Karpas-422 (cell line): Measurements from ENCODE around the gene CYP4F8. TPM values are rescaled to one million over a fixed set of nuclear protein-coding genes. Genes with fewer than 3 reads are reported as not detected.

Source experiments
- DNase-seq: peaks from one replicate; pipeline ENCODE4 v3.0.0-alpha.2; 2015
- H2AFZ ChIP-seq: fragments of 200-600 bp; sonication (generic); 2 replicates; pipeline ENCODE4 v1.6.1; 2014; ENCODE audit warnings: antibody characterized with exemption, low read length, mixed read lengths
- H3K27ac ChIP-seq: fragments of 200-600 bp; sonication (generic); 2 replicates; pipeline ENCODE4 v1.5.1; 2014; ENCODE audit warnings: mild to moderate bottlenecking, low read length, moderate library complexity
- H3K27me3 ChIP-seq: fragments of 200-600 bp; sonication (generic); 2 replicates; pipeline ENCODE4 v1.6.1; 2014; ENCODE audit warnings: low read length, mixed read lengths
- H3K36me3 ChIP-seq: fragments of 200-600 bp; sonication (generic); 2 replicates; pipeline ENCODE4 v1.6.1; 2014; ENCODE audit warnings: low read length, mixed read lengths; ENCODE audit not compliant: insufficient read depth
- H3K4me1 ChIP-seq: fragments of 200-600 bp; sonication (generic); 2 replicates; pipeline ENCODE4 v1.6.1; 2014; ENCODE audit warnings: mild to moderate bottlenecking, low read length, mixed read lengths
- H3K4me2 ChIP-seq: fragments of 200-600 bp; sonication (generic); 2 replicates; pipeline ENCODE4 v1.6.1; 2014; ENCODE audit warnings: low read length, low read depth, mild to moderate bottlenecking; ENCODE audit not compliant: poor library complexity, severe bottlenecking
- H3K4me3 ChIP-seq: fragments of 200-600 bp; sonication (generic); 2 replicates; pipeline ENCODE4 v1.5.1; 2014; ENCODE audit warnings: mild to moderate bottlenecking, antibody characterized with exemption, low read length, mixed read lengths
- H3K79me2 ChIP-seq: fragments of 200-600 bp; sonication (generic); 2 replicates; pipeline ENCODE4 v1.6.1; 2014; ENCODE audit warnings: mild to moderate bottlenecking, low read length, mixed read lengths
- H3K9ac ChIP-seq: fragments of 200-600 bp; sonication (generic); 2 replicates; pipeline ENCODE4 v1.6.0; 2014; ENCODE audit warnings: low read length
- H3K9me2 ChIP-seq: fragments of 200-600 bp; sonication (generic), shearing (Covaris generic); replicated peaks from 2 replicates; pipeline ENCODE4 v1.6.0; 2014; ENCODE audit warnings: mild to moderate bottlenecking, low read length, moderate library complexity; ENCODE audit not compliant: insufficient read depth
- H3K9me3 ChIP-seq: fragments of 300-700, 200-600 bp; sonication (generic); 2 replicates; pipeline ENCODE4 v1.6.1; 2014; ENCODE audit warnings: low read length, mixed read lengths
- H4K20me1 ChIP-seq: fragments of 200-600 bp; sonication (generic); 2 replicates; pipeline ENCODE4 v1.6.1; 2014; ENCODE audit warnings: mild to moderate bottlenecking, antibody characterized with exemption, low read length, low read depth; ENCODE audit not compliant: insufficient read depth
- total RNA-seq: library from RNA; depleted of rRNA; stranded (reverse); fragments of >200 nt; shearing (Covaris generic); gene quantifications from 2 replicates; pipeline ENCODE4 v1.2.3, GENCODE V29; 2014; ENCODE audit warnings: low replicate concordance

CYP4F8 gene
- total RNA-seq, 1 experiment from 2014 or later, result not detected

DNA sequence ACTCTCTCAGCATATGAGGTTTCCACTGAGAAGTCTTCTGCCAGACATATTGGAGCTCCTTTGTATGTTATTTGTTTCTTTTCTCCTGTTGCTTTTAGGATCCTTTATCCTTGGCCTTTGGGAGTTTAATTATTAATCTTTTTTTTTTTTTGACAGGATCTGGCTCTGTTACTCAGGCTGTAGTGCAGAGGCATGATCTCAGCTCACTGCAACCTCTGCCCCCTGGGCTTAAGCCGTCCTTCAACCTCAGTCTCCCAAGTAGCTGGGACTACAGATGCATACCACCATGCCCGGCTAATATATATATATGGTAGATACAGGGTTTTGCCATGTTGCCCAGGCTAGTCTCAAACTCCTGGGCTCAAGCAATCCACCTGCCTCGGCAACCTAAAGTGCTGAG is 19.1 kb downstream of the CYP4F8 start:
- Histone ChIP-seq H3K36me3 (no peaks in the 10 kb centered on the region), H3K9ac (no peak overlapping the region), H3K79me2 (no peaks in the 10 kb centered on the region), H3K27ac (no peak overlapping the region), H3K9me2 (no peaks in the 10 kb centered on the region), H3K4me3 (no peak overlapping the region), H3K4me2 (no peak overlapping the region), H3K9me3 (no peaks in the 10 kb centered on the region), H4K20me1 (no peaks in the 10 kb centered on the region), H2AFZ (no peak overlapping the region), H3K27me3 (no peaks in the 10 kb centered on the region), H3K4me1 (no peaks in the 10 kb centered on the region)
- DNase-seq, result no peak

GRCh38 chr19:15635016-15635805 is 20.2 kb downstream of the CYP4F8 start:
- Histone ChIP-seq H3K9me2 (no peaks in the 10 kb centered on the region), H3K4me3 (no peak overlapping the region), H3K27ac (no peak overlapping the region), H3K9me3 (no peaks in the 10 kb centered on the region), H3K27me3 (no peaks in the 10 kb centered on the region), H3K4me1 (no peaks in the 10 kb centered on the region), H2AFZ (no peak overlapping the region), H3K36me3 (no peaks in the 10 kb centered on the region), H4K20me1 (no peaks in the 10 kb centered on the region), H3K9ac (no peak overlapping the region), H3K79me2 (no peaks in the 10 kb centered on the region), H3K4me2 (no peak overlapping the region)
- DNase-seq, result no peak

DNA sequence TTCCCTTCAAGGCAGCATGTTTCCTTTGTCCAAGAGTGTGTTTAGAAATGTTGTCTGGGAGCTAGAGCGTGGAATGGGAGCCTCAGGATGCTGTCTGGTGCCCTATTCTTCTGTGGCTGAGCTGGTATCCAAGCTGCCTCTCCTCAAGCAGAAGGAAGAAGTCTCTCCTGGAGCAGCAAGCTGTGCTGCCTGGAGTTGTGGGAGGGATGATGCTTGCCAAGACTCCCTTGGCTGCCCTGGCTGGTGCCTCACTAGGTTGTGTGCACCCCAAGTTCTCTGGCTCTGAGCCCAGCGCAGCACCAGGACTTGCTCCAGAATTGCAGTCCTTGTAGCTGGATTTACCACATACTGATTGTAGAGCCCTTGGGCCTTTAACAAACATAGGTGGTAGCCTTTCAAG is 21.0 kb downstream of the CYP4F8 start:
- H3K9ac ChIP-seq, result no peak overlapping the region
- H3K4me2 ChIP-seq, result no peak overlapping the region
- H4K20me1 ChIP-seq, result no peaks in the 10 kb centered on the region
- no peaks in the 10 kb centered on the region for H3K79me2 ChIP-seq
- H2AFZ ChIP-seq, result no peak overlapping the region
- no peaks in the 10 kb centered on the region for H3K36me3 ChIP-seq
- no peaks in the 10 kb centered on the region for H3K9me2 ChIP-seq
- no peak for DNase-seq
- H3K4me3 ChIP-seq, result no peak overlapping the region
- no peaks in the 10 kb centered on the region for H3K27me3 ChIP-seq
- no peaks in the 10 kb centered on the region for H3K9me3 ChIP-seq
- no peaks in the 10 kb centered on the region for H3K4me1 ChIP-seq
- H3K27ac ChIP-seq, result no peak overlapping the region

DNA sequence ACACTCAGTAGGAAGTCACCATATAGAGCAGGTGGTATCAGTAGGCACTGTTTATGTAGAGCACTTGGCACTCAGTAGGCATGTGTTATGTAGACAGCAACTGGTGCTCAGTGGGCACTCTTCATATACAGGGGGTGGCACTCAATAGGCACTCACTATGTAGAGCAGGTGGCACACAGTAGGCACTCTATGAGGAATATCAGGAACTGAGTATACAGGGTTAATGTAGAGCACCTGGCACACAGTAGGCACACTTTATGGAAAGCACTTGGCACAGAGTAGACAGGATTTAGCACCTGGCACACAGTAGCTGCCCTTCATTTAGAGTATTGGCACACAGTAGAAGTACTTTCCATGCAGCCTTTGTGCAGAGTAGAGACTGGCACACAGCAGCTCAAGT is 24.6 kb downstream of the CYP4F8 start:
- Histone ChIP-seq H4K20me1 (no peaks in the 10 kb centered on the region), H3K9me3 (no peaks in the 10 kb centered on the region), H3K4me2 (no peak overlapping the region), H3K36me3 (no peaks in the 10 kb centered on the region), H3K4me1 (no peaks in the 10 kb centered on the region), H2AFZ (no peak overlapping the region), H3K9ac (no peak overlapping the region), H3K9me2 (no peaks in the 10 kb centered on the region), H3K27me3 (no peaks in the 10 kb centered on the region), H3K27ac (no peak overlapping the region), H3K4me3 (no peak overlapping the region), H3K79me2 (no peaks in the 10 kb centered on the region)
- DNase-seq, result no peak

- no peaks in the 10 kb centered on the region for H3K9me2 ChIP-seq
- no peaks in the 10 kb centered on the region for H3K4me1 ChIP-seq
- no peak within 1 kb of the TSS for H3K9ac ChIP-seq
- no peak within 1 kb of the TSS for H2AFZ ChIP-seq
- no peaks in the 10 kb centered on the region for H3K79me2 ChIP-seq
- H3K36me3 ChIP-seq, result no peaks in the 10 kb centered on the region
- no peak within 1 kb of the TSS for H3K27ac ChIP-seq
- no peaks in the 10 kb centered on the region for H4K20me1 ChIP-seq
- no peaks in the 10 kb centered on the region for H3K9me3 ChIP-seq
- no peak for DNase-seq
- no peaks in the 10 kb centered on the region for H3K27me3 ChIP-seq
- no peak within 1 kb of the TSS for H3K4me3 ChIP-seq
- H3K4me2 ChIP-seq, result no peak within 1 kb of the TSS
These were observed 25.4 kb downstream of the CYP4F8 start, which contains the start of gene CYP4F3 for GRCh38 chr19:15640294-15640903. Gene CYP4F3, plus strand, starts transcription at chr19:15640897. Its CDS starts 519 bp downstream, at chr19:15641416.

- no peaks in the 10 kb centered on the region for H4K20me1 ChIP-seq
- H3K79me2 ChIP-seq, result no peaks in the 10 kb centered on the region
- no peaks in the 10 kb centered on the region for H3K9me3 ChIP-seq
- no peak overlapping the region for H3K4me2 ChIP-seq
- no peak overlapping the region for H3K9ac ChIP-seq
- no peaks in the 10 kb centered on the region for H3K36me3 ChIP-seq
- no peaks in the 10 kb centered on the region for H3K9me2 ChIP-seq
- no peak overlapping the region for H3K27ac ChIP-seq
- no peaks in the 10 kb centered on the region for H3K4me1 ChIP-seq
- H2AFZ ChIP-seq, result no peak overlapping the region
- no peak for DNase-seq
- H3K27me3 ChIP-seq, result no peaks in the 10 kb centered on the region
- H3K4me3 ChIP-seq, result no peak overlapping the region
These were observed 26.0 kb downstream of the CYP4F8 start for GRCh38 chr19:15640904-15641597.

GRCh38 chr19:15641901-15642491 is 27.0 kb downstream of the CYP4F8 start:
- Histone ChIP-seq H3K4me3 (no peak overlapping the region), H3K4me1 (no peaks in the 10 kb centered on the region), H3K9me2 (no peaks in the 10 kb centered on the region), H3K4me2 (no peak overlapping the region), H3K27me3 (no peaks in the 10 kb centered on the region), H3K9ac (no peak overlapping the region), H2AFZ (no peak overlapping the region), H3K27ac (no peak overlapping the region), H4K20me1 (no peaks in the 10 kb centered on the region), H3K79me2 (no peaks in the 10 kb centered on the region), H3K36me3 (no peaks in the 10 kb centered on the region), H3K9me3 (no peaks in the 10 kb centered on the region)
- DNase-seq, result no peak

- H3K27me3 ChIP-seq, result no peaks in the 10 kb centered on the region
- H4K20me1 ChIP-seq, result no peaks in the 10 kb centered on the region
- H3K4me3 ChIP-seq, result no peak overlapping the region
- no peaks in the 10 kb centered on the region for H3K79me2 ChIP-seq
- no peak overlapping the region for H3K4me2 ChIP-seq
- no peaks in the 10 kb centered on the region for H3K9me3 ChIP-seq
- no peaks in the 10 kb centered on the region for H3K9me2 ChIP-seq
- no peak overlapping the region for H3K27ac ChIP-seq
- H3K9ac ChIP-seq, result no peak overlapping the region
- H3K4me1 ChIP-seq, result no peaks in the 10 kb centered on the region
- DNase-seq, result no peak
- H3K36me3 ChIP-seq, result no peaks in the 10 kb centered on the region
- H2AFZ ChIP-seq, result no peak overlapping the region
These were observed 27.8 kb downstream of the CYP4F8 start for GRCh38 chr19:15642807-15643206.
